AG09309 (cell line): ENCODE data around the gene EPHA6.

Experiments
- DNase-seq: peaks from one replicate; pipeline ENCODE4 v3.0.0-alpha.2; 2010; ENCODE audit warnings: low read depth
- H3K4me3 ChIP-seq: 2 replicates; pipeline ENCODE4 v1.5.1; 2011; ENCODE audit warnings: mild to moderate bottlenecking, low read depth, low read length, moderate library complexity; ENCODE audit not compliant: control insufficient read depth
- TF ChIP-seq, protein P1 (sequence below): IDR thresholded peaks from 2 replicates; pipeline ENCODE4 v1.5.1; 2011; ENCODE audit warnings: mild to moderate bottlenecking, low read depth, low read length, inconsistent platforms; ENCODE audit not compliant: insufficient read depth, control insufficient read depth; ENCODE audit errors: missing control alignments

EPHA6 gene

DNA sequence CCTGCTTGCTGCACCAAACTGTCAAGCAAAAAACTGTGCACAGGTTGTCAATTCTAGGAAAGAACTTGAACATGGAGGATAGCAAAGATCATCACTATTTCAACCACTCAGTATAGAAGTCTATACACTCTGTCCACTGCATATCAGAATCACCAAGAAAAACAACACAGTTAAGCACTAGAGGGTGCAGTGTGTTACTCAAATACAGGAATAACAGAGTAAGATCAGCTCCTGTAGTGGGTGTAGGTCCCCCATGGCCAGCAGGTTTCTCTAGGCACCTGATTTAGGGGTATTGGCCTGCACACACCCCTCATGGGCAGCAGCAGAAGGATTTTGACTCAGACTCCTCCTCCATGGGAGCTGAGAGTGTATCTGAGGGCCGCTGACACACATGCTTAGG, 464.1 kb downstream of the EPHA6 start:
- TF ChIP-seq, protein P1, sequence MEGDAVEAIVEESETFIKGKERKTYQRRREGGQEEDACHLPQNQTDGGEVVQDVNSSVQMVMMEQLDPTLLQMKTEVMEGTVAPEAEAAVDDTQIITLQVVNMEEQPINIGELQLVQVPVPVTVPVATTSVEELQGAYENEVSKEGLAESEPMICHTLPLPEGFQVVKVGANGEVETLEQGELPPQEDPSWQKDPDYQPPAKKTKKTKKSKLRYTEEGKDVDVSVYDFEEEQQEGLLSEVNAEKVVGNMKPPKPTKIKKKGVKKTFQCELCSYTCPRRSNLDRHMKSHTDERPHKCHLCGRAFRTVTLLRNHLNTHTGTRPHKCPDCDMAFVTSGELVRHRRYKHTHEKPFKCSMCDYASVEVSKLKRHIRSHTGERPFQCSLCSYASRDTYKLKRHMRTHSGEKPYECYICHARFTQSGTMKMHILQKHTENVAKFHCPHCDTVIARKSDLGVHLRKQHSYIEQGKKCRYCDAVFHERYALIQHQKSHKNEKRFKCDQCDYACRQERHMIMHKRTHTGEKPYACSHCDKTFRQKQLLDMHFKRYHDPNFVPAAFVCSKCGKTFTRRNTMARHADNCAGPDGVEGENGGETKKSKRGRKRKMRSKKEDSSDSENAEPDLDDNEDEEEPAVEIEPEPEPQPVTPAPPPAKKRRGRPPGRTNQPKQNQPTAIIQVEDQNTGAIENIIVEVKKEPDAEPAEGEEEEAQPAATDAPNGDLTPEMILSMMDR, result no peak
- no peak for DNase-seq
- no peak overlapping the region for H3K4me3 ChIP-seq

DNA sequence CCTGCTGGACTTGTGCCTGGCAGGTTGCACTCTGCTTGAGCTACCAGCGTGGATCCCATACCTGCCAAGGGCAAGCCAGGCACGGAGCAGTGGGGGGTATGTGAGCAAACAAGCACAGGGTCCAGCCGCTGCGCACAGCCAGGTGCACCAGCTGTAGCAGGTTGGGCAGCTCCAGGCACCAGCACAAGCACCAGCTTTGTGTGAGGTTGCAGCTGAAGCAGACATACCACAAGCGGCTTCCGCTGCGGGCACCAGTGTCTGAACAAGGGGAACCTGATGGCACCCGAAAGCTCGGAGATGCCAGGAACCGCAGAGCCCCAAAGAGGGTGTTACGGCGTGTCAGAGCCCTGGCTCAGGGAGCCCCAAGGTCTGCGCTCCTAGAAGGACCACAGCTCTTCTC, 477.5 kb downstream of the EPHA6 start:
- TF ChIP-seq, protein P1, result no peak
- H3K4me3 ChIP-seq, result no peak overlapping the region
- no peak for DNase-seq

DNA sequence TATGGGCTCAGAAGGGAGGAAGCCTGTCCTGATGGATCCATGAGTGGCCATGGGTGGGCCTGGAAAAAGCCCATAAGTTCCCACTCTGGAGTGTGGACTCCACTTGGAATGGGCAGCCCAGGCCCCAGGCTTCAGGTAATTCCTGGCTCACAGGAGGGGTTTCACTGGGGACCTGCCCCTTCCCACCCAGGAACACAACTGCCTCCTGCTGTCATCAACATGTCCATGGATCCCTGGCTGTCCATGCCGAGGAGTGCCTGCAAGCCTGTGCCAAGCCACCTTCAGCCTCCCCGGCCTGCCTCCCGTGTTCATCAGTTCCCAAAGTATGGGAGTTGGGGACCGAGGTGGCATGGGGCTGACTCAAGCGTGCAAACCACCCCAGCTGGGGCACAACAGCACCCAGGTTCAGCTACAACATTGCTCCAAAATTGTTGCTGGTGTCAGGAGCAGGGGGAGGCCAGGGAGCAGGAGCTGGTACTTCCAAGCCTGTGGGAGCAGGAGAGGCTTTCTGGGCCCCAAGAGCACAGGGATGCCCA, 479.3 kb downstream of the EPHA6 start:
- TF ChIP-seq, protein P1, result no peak
- H3K4me3 ChIP-seq, result no peak overlapping the region
- no peak for DNase-seq

DNA sequence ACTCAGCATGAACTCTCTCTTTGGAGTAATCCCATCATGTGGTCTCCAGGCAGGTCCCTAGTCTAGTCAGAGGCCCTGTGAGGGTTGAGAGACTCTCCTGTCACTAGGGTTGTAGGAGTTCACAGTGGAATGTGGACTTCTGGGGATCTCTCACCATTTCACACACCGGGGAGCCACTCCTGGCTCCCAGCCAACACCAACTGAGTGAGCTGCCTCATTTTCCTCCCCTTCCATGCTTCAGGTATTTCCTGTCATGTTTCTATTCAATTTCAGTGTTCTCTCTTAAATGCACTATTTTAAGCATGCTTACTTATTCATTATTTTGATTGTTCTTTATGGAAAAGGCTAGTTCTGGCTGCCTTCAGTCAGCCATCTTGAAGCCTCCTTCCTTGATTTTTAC, 482.6 kb downstream of the EPHA6 start:
- no peak for DNase-seq
- TF ChIP-seq, protein P1, result no peak
- no peak overlapping the region for H3K4me3 ChIP-seq

DNA sequence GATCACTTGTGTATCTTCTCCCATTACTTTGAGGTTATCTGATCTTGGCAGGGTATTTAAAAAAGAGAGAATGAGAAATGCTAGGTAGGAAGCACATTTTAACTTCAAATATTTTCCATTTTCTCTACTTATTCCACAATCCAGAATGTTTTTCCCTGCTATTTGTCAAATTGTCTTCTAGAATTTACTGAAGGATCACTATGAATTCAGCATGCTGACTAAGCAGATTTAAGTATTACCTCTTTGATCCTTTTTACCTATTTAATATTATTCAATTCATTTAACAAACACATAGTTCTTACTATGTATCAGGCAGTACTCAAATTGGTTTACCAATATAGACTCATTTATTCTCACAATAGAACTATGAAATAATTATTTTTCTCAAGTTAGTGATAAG, 486.7 kb downstream of the EPHA6 start:
- DNase-seq, result no peak
- TF ChIP-seq, protein P1, result no peak
- H3K4me3 ChIP-seq, result no peak overlapping the region

DNA sequence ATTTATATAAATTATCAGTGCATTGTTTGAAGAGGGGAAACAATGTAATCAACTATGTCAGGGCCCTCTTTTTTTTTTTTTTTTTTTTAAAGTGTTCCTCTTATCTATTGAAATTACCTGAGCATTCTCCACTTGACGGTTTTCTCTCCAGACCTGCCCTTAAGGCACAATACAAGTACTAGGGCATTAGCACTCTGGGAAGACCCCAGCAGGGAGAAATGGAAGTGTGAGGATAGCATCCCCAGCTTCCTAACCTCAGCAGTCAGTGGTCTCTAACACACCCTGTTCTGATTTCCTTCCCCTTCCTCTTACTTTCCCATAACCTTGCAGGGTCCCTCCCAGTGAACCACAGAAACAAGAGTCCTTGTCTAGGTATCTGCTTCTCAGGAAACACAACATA, 491.8 kb downstream of the EPHA6 start:
- TF ChIP-seq, protein P1, result no peak
- H3K4me3 ChIP-seq, result no peak overlapping the region
- no peak for DNase-seq

DNA sequence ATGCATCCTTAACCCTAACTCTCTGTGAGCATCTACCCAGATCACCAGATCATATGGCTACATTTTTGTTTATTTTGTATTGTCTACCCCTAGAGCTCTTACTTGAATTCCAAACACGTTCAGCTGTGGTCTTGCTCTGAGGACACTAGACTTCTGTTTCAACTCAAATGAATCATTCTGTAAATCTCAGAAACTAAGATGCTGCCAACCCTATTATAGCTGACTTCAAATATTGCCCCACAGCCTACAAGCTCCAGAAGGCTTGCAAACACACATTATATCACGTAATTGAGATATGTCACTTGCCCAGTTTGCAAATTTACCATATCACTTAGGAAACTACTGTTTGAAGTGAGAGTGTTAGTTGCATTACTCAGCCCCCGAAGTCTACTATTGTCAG, 524.0 kb downstream of the EPHA6 start:
- H3K4me3 ChIP-seq, result no peak overlapping the region
- no peak for DNase-seq
- TF ChIP-seq, protein P1, result no peak
